Ramos (cell line): Measurements from ENCODE around the gene SUSD3.

Experiments
- in situ Hi-C: fragments of 300-500 bp; cut with MboI; formaldehyde crosslinking; loops from one replicate; pipeline ENCODE4 v1.14.3; 2022; ENCODE audit warnings: low sequenced_read_pairs; ENCODE audit not compliant: unreplicated experiment

The SUSD3 gene

GRCh38 chr9:93028448-93029006 lies 30.0 kb upstream of the SUSD3 start:
- in situ Hi-C loops: no loop called here

DNA sequence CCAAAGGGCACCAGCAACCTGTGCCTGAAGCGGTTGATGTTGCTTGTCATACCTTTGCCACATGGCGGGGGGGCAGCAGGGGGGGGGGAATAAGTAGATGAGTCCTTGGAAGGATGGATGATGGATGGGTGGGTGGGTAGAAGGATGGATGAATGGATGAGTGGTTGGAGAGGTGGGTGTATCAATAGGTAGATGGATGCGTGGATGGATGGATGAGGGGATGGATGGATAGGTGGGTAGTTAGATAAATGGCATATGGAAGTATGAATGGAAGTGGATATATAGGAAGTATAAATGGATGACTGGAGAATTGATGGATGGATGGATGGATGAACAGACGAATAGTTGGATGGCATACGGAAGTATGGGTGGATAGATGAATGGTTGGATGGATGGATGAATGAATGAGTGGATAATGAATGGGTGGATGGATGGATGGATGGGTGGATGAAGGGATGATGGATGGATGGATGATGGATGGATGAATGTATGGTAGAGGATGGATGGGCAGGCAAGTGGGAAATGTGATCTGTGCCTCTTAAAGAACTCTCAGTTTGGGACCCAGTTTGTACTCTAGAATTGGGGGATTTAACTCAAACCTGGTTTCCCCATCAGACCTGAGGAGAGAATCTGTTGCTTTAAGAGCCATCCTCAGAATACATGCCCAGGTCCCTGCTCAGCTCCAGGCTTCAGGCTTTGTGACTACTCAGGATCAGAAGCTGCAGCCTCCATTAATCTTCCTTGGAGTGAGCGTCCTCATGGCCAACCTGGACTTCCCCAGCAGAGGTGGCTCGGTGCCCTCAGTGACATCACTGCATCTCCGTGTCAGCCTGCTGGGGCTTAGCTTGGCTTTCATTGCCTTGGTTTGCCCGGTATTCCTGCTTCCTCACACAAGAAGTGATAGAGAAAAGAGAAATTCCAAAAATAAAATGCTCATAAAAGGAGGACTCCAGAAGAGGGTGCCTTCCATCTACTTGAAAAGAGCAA lies 27.6 kb upstream of the SUSD3 start:
- in situ Hi-C loops: no loop called here

DNA sequence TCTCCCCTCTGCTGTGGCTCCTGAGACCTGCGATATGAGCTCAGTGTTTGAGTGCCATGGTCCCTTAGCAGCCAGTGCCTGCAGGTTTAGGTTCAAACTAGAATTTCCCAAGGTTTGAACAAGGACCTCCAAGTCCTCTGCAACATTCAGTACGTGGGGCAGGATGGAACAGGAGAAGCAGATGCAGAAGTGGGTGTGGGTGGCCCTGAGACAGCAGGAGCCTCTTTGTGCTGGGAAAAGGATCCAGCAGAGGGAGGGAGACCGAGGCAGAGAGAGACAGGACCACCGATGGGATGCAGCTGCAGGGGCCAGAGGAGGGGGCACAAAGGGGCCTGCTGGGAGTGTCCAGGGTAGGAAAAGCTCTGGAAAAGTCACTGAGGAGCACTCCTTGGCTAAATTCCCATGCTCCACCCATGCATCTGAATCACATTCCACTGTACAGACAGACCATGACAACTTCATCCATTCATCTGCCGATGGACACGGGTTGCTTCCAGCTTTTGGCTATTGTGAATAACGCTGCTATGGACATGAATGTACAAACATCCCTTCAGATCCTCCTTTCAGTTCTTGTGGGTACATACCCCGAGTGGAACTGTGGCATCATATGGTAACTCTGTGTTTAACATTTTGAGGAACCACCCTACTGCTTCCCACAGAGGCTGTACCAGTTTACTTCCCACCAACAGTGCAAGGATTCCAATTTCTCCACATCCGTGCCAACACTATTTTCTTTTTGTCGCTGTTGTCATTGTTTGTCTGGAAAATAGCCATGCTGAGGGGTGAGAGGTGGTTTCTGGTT lies 26.7 kb upstream of the SUSD3 start:
- in situ Hi-C loops: no loop called here

GRCh38 chr9:93032545-93032944 lies 26.0 kb upstream of the SUSD3 start:
- in situ Hi-C loops: no loop called here

DNA sequence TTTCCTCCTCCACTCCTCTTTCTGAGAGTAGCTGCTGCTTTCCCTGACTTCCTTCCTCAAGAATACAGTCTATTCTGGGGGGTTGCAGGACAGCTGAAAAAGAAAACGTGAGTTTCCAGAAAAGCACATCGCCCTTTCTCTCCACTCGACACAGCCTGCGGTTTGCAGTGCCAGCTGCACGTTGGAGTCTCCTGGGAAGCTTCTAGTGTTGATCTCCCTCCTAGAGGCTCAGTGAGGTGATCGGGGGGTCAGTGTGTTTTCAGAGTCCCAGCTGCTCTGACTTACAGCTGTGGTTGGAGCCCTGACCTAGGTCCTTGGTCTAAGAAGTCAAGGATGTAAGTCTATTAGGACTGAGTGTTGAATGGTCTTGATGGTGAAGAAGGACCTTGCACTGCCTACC lies 25.0 kb upstream of the SUSD3 start:
- in situ Hi-C loops: no loop called here

DNA sequence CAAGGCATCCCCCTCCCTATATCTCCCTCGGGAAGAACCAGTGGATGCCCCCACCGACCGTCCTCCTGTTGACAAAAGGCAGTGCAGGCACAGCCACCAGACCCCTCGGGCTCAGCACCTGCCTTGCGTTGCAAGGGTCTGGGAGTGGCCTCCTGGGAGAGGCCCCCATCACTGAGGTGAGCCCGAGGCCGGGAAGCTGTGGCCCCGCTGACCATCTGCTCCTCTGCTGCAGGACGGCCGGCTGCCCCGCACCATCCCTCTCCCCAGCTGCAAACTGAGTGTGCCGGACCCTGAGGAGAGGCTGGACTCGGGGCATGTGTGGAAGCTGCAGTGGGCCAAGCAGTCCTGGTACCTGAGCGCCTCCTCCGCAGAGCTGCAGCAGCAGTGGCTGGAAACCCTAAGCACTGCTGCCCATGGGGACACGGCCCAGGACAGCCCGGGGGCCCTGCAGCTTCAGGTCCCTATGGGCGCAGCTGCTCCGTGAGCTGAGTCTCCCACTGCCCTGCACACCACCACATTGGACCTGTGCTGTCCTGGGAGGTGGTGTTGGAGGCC lies 23.3 kb upstream of the SUSD3 start:
- in situ Hi-C loops: no loop called here

DNA sequence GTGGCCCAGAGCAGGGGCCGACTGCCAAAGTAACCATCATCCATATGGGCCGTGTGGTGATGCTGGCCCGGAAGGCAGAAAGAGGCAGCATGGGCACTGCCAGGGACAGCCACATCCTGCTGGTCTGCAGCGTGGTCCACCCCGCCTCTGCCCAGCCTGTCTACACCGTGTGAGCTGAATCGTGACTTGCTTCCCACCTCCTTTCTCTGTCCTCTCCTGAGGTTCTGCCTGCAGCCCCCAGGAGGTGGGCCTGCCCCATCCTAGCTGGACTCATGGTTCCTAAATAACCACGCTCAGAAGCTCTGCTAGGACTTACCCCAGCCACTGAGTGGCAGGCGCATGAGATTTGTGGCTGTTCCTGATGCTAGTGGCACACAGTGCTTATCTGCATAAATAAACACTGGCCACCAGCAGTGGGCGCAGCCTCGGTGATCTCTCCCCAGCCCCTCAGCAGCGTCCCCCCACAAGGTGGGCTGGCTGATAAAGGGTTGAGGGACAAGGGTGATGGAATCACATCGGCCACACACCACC lies 22.6 kb upstream of the SUSD3 start:
- in situ Hi-C loops: no loop called here

- in situ Hi-C loops: no loop called here
These were observed 21.5 kb upstream of the SUSD3 start for GRCh38 chr9:93036887-93037475.

DNA sequence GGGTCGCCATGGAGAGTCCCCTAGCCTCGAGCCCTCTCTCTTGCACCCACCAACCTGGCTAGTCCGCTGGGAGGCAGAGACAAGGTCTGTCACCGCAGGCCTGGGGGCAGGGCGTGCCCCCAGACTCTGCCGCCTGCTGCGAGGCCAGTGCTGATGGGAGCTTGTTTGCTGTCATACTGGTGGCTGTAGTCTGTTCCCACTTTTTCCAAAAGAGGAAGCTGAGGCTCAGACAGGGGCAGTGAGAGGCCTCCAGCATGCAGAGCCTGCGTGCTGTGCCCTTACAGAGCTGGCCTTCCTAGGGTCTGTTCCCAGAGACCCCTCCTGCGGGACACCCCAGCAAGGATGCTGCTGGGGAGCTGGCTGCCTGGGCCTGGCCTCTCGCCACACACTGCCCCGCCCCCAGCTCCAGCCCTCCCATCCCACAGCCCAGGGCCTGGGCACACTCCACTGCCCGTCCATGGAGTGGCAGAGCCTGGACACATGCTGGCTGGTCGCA lies 21.0 kb upstream of the SUSD3 start:
- in situ Hi-C loops: no loop called here

DNA sequence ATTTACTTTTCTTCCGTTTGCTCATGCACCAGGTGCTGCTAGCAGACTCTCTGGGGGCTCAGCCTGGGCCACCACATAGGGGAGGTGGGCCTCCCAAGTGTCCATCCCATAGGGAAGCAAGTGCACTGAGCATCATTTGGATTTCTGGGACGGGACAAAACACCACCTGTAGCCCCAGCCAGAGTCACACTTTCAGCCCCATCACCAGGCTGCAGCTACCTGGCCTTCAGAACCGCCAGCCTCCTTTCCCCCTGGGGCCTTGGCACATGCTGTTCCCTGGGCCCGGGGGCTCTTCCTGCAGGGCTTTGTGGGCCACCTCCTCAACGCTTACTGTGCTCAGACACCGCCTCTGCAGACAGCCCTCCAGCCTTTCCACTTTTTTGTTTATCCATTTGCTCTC lies 19.6 kb upstream of the SUSD3 start:
- in situ Hi-C loops: no loop called here

GRCh38 chr9:93039456-93039855 lies 19.0 kb upstream of the SUSD3 start:
- in situ Hi-C loops: no loop called here

GRCh38 chr9:93039976-93040375 lies 18.5 kb upstream of the SUSD3 start:
- in situ Hi-C loops: no loop called here

DNA sequence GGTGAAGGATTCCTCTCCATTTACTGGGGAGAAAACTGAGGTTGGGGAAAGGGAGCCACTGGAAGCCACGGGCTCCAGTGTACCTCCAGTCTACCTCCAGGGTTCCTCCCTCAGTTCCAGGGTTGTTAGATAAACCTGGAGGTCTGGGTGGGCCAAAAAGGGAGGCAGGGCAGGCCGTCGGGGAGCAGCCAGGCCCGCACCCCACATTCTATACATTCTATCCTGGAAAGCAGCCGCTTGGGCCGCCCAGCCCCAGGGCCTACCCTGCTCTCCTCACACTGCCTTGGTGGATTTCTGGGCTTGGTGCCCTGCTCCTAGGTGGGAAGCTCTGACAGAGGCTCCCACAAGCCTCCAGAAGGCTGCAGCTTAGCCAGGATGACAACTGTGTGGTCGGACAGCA lies 18.1 kb upstream of the SUSD3 start:
- in situ Hi-C loops: no loop called here

DNA sequence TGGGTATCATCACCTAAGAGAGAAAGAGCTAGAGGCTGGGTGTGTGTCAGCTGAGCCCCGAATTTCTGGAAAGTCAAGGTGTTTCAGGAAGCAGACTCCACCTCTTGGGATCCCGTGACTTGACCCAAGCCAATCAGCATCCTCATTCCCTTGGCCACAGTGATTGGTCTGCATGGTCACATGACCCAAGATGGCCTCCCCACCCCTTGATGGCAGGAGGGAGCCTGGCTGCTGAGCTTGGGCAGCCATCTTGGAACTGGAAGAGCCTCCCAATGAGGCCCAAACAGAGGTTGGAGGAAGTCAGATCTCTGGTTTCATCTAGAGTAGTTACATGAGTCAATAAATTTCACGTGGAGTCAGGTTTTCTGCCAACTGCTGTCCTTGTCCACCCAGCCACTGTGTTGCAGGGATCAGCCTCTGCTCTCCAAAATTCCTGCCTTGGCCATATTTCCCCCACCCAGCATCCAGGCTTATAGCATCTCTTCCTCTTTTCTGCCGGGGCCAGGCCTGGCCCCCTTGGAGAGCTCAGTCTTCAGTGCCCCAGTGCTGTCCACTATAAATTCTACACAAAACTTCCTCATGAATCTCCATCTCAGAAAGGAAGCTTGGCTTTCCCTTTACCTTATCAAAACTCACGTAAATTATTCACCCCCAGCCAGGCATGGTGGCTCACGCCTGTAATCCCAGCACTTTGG lies 17.2 kb upstream of the SUSD3 start:
- in situ Hi-C loops: no loop called here

DNA sequence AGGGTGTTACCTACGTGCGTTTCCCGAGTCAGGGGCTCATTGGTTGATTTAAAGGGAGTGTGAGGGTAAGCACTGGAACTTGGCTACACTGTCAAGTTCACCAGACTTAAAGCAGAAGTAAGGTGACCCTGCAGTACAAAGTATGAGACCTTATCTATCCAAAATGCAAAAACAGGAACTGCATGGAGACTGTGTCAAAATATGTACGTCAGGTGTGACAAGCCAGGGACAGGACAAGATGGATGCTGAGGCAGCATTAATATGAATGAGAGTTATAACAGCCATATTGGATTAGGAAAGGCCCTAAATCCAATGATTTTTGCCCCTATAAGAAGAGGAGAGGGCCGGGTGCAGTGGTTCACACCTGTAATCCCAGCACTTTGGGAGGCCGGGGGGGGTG lies 15.4 kb upstream of the SUSD3 start:
- in situ Hi-C loops: no loop called here

DNA sequence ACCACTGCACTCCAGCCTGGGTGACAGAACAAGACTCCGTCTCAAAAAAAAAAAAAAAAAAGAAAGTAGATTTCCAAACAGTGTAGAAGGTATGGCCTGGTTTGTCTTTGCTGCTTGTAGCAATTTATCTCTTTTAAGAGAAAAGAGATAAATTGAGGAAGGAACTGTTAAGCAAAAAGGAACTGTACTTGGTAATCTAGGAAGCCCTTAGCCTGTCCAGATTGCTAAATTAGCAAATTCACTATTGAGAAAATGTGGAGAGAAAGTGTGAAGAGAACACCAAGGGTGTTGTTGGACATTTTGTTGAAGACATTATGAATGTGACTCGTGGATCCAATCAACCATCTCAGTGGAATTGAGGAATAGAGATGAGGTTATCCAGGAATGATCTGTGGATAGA lies 13.0 kb upstream of the SUSD3 start:
- in situ Hi-C loops: no loop called here

GRCh38 chr9:93048566-93049448 lies 9.7 kb upstream of the SUSD3 start:
- in situ Hi-C loops: no loop called here

DNA sequence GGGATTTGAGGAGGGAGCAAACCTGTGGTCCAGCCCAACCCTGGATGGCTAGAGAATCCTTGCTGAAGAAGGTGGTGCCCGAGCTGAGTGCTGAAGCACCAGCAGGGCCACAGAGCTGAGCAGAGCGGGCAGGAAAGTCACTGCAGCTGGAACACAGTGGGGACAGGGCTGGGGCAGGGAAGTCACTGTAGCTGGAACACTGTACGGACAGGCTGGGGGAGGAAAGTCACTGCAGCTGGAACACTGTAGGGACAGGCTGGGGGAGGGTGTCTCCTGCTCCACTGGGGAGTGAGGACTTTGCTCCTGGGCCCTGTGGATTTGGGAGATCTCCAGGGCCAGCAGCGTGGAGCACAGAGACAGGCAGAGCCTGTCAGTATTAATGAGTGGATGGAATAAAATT lies 9.0 kb upstream of the SUSD3 start:
- in situ Hi-C loops: no loop called here
